Measurements from ENCODE around the gene RPS6KA4.

GRCh38 chr11:64327375-64327774 lies 31.6 kb upstream of the RPS6KA4 start:
- TF ChIP-seq CTCF (conservative IDR thresholded peaks at IDR 0.05; ENCODE audit: low read depth, low read length) (no peak), EZH2 (IDR thresholded peaks at IDR 0.05; ENCODE audit: borderline replicate concordance, low read depth, low read length, poor library complexity, severe bottlenecking) (no peak)

All from A673 (cell line).